GM18526 (cell line): ENCODE results near the gene RABGGTA.
A peak's percentile ranks its signal among the peaks of the same experiment; 100 is the strongest.

Experiments used
- POLR2A ChIP-seq: IDR thresholded peaks from 3 replicates; pipeline ENCODE4 v1.6.1; 2011; ENCODE audit not compliant: insufficient read length; ENCODE audit errors: extremely low read depth

Gene RABGGTA

DNA sequence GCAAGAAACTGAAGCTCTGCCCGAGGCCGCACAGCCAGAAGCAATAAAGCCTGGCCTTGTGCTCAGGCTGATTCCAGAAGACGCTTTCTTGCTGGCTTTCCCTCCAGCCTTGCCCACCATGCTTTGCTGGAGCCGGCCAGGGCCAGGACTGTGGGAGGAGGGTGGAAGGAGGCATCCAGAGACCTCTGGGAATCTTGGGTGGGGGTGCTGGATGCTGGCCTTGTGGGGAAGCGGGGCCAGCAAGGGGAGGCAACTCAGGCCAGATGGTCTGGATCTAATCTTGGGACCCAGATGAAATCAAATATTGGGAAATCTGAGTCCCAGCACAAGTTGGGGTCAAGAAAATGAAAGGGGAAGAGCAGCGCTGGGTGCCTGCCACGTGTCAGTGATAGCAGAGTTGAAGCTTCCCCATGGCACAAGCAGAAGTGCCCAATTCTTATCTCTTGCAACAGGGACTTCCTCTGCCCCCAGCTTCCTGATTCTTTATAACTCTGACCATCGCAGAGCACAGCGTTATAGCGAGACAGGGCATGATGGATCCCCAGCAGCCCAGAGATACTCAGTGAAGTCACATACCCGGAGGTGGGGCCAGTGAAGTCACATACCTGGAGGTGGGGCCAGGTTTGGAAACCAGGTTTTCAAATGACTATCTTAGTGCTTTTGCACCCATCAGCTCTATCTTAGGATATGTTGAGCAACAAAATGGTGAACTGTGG, 6.4 kb upstream of the RABGGTA start:
- TF ChIP-seq POLR2A, result no peak

DNA sequence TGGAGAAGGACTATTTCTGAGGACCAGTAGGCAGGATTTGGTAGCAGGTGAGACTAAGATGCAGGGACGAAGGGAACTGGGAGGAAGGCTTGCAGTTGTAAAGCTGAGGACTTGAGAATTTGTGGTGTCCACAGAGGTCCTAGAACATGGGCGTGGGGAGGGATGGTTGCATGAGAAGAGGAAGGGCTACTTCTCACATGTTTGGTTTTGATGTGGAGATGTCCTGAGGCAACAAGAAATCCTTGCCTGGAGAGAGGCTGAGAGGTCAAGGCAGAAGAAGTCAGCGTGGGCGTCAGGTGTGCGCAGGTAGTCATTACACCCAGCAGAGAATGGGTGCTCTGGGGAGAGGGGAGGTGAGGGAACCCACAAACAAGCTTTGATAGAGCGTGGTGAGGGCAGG, 5.7 kb upstream of the RABGGTA start:
- no peak for TF ChIP-seq POLR2A

DNA sequence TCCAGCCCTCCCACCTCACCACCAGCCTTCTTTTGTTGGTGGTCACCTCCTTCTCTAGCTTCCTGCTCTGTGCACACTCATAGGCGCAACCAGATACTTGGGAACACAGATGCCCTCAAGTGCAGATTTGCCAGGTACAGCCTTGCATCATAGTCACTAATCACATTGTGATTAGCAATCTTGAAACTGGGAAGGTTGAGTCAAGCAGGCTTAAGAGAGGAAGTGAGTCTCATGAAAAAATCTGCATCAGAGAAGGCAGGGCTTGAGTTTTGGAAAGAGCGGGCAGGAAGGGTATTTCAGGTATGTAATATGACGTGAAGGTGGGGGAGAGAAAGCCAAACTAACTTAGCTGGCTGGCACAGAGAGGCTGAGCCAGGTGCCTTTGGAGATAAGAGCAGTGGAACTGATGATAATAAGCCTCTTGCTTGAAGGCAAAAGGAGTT, 2.7 kb upstream of the RABGGTA start:
- TF ChIP-seq POLR2A, result peak; percentile 20

DNA sequence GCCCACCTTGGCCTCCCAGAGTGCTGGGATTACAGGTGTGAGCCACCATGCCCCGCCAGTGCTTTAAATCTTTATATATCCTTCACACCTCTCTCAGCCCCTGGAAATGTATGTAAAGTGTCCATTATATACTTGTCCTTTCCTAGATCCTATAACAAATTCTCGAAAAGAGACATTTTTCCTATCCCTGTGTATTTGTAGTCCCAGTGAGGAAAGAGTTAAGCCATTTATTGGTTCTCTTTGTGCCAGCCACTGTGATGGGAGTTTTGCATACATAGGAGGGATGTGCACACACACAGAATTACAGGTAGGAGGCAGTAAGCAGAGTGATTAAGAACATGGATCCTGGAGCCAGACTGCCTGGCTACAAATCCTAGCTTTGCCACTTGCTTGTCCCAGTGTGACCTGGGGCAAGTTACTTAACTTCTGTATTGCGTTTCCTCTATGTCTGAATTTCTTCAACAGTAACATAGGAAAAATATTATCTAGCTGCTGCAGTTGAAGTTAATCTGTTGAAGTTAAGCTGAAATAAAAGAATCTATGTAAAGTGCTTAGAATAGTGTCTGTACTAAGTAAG, 2.1 kb upstream of the RABGGTA start:
- no peak for TF ChIP-seq POLR2A

DNA sequence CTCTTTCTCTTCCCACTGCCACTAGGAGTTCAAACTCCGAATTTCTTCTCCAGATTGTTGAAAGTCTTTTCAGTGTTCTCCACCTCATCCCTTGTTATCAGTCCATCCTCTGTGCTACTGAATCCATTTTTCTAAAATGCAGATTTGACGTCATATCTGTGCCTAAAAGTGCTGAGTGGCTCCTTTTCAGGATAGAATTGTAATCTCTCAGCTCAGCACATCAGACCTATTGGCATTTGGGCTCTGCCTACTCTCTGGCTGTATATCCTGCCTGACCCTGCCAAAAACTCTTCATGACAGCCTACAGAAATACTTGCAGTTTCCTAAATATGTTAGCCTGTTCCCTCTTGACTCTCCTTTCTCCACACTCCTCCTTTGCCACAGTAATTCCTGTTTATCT, 1.1 kb upstream of the RABGGTA start:
- no peak for TF ChIP-seq POLR2A

DNA sequence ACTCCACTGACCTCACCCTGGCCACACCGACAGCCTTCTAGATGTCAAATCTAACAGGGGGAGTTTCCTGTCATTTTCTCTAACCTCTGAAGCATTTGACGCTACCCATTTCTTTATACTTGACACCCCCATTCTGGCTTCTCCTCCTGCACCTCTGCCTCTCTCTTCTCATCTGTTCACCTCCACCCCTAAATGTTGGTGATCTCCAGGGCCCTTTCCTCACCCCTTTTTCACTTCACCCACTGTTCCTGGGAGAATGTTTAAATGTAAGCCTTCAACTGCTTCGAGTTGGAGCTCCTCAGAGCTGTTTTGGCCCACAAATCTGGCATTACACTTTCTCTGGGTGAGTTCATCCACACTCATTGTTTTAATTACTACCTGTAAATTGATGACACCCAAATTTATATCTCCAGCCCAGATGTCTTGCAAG, 452 bp upstream of the RABGGTA start:
- no peak for TF ChIP-seq POLR2A

DNA sequence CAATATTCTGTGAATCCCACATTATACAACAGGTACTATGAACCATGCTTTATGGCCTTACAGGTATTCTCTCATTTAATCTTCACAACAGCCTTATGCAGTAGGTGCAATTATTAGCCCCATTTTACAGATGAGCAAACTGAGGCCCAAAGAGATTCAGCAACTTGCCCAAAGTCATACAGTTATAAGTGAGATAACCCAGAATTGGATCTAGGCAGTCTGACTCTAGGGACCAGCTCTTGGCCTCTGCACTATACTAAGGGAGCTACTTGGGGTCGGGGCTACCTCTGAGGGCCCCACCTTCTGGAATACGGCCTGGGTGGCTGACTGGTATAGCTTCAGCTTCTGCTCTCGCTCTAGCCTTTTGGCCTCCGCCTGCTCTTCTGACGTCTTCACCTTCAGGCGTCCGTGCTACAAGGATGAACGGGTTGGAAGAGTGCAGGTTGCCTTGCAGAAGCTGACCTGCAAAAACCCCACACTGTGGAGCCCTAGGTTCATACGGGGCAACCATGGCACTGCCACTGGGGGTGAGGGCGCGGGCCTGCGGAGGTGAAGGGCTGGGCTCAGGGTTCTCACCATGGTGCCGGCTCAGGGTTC, 762 bp downstream of the RABGGTA start:
- TF ChIP-seq POLR2A, result no peak

DNA sequence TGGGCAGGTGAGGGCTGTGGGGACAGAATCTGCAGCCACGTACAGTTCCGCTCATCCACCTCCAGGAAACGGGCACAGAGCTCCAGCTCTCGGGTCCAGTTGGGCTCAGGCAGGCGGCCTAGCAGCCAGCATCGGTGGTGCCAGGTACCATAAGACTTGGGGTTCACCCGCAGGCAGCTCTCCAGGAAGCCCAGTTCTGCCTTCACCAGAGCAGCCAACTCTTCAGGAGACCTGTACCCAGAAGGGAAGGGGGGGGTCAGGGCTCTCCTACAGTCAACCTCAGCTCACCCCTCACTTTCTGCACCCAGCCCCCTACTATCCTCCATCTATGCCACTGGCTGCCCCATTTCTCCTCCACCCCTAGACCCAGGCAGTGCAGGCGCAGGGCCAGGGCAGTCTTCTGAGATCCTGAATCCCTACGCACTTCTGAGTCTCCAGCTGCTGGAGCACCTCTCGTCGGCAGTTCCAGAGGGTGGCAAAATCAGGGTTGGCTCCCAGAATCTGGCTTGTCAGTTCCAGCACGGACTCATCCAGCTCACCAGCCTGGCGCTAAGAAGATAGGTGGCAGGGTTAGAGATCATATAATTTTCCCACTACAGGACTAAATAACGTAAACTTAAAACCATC, 1.4 kb downstream of the RABGGTA start:
- no peak for TF ChIP-seq POLR2A

DNA sequence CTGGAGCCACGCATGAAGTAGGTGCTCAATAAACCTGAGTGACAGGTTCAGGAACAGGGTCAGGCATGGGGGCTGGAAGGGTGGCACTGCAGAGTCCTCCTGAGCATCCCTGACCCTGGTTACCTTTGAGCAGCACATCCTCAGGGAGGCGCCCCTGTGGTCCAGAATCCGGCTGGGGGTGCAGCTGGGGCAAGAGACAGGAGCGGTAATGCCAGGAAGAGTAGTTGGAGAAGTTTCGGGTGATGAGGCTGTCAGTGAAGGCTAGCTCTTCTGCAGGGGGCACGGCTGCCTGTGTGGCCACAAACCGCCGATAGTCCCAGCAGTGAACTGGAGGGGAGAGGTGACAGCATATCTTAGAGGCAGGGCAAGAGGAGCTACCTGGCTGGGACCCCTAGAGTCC, 2.0 kb downstream of the RABGGTA start:
- TF ChIP-seq POLR2A, result no peak

DNA sequence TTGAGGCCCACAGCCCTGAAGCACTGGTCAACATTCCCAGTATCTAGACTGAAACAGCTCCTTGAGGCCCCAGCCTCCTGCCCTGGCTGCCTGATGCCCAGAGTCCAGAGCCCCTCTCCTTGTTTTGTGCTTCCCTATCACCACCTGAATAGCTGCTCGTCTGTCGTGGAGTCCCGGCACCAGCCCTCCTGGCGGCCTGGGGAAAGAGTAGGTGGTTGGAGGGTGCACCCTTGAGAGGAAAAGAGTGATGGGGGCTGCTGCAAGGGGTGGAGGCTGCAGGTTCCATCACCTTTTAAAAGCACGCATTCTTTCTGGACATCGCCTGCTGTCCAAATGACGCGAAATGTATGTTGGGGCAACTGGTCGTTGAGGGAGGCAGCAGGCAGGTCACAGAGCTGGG, 3.2 kb downstream of the RABGGTA start:
- TF ChIP-seq POLR2A, result no peak

DNA sequence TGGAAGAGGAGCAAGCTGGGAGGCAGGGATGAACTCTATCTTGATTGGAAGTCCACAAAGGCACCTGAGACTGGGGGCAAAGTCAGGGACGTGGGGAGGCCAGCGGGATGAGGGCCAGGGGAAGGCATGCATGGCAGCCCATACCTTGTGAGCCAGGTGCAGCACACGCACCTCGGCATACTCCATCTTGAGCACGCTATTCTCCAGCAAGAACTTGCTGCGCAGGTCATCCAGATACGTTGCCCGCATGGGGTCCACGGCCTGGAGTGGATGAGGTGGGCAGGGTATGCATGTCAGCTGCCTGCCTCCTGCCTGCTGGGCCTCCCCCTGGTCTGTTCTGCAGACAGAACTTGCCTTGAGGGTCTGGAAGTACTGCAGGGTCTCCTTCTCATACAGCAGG, 3.9 kb downstream of the RABGGTA start:
- no peak for TF ChIP-seq POLR2A

DNA sequence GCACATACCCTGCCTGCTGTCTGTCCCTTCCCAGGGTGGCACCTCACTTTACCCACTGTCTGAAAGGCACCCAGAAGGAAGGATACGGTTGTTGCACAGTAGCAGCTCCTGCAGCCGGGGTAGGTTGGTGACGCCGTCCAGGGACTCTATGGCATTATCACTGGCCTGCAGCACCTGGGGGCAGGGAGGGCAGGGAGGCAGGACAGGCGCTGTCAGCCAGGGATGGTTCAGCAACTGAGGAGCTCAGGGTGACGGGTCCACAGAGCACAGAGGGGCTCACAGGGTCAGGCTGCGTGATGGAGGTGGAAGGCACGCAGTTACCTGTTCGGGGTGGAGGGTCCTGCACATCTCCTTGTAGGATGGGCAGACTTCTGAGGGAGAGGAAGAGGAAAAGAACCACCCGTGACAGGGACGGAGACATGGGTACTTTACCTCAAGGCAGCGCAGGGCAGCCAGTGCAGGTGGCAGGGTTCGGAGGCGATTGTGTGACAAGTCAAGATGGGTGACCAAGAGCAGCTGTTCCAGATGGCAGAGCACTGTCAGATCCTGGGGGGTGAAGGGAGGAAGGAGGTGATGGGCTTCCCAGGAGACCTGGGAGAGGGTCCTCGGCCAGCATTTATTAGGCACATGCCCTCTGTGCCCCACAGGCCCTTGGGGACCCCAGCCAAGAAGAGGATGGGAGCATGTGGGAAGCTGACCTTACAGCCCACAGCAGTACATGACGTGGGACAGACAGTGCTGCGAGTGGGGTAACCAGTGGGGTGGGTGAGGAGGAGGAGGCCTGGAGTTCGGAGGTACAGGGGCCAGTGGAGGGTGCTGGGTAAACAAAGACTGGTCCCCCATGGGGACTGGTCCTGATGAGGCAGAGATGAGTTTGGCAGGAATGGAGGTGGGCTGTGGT, 4.8 kb downstream of the RABGGTA start:
- no peak for TF ChIP-seq POLR2A

DNA sequence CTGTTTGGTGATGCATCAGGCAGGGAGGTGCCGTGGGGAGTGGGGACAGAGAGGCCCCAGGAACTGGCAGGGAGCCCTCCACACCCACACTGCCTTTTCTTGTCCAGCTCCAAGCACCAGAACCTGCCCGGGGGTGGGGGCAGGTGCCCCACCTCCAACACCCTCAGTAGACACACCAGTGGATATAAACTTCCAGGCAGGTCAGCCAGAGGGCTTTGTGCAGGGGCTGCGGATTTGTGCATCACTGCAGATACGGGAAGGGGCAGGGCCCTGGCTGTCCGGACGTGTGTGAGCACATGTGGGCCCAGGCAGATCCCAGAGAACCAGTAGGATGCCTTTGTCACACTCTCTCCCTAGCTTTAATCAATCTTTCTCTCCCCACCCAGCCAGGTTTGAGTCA, 7.1 kb downstream of the RABGGTA start:
- TF ChIP-seq POLR2A, result no peak

DNA sequence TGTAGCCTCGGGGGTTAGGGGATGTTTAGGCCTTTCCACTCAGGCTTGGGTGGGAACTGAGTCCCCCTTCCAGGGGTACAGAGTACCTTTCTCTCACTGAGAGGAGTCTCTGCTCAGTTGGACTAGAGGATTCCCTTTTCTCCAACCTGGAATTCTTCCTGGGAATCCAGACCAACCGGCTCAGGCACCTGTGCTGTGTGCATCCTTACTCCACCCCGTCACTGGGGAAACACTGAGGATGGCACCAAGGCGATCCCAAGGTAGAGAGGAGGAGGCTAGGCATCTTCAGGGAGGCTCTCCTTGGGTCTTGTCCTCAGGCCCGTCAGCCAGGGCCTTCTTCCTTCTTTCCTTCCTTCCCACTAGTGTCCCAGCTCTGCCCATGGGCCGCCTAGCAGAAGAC, 7.5 kb downstream of the RABGGTA start:
- no peak for TF ChIP-seq POLR2A
